GM18511 (cell line): ENCODE results near the gene SRRM2.

Experiments
- ATAC-seq: cut with Tn5 transposase; IDR thresholded peaks from one replicate; pipeline ENCODE4 v1.9.1; 2021; ENCODE audit warnings: mild to moderate bottlenecking, moderate library complexity; ENCODE audit not compliant: unreplicated experiment

Gene SRRM2

DNA sequence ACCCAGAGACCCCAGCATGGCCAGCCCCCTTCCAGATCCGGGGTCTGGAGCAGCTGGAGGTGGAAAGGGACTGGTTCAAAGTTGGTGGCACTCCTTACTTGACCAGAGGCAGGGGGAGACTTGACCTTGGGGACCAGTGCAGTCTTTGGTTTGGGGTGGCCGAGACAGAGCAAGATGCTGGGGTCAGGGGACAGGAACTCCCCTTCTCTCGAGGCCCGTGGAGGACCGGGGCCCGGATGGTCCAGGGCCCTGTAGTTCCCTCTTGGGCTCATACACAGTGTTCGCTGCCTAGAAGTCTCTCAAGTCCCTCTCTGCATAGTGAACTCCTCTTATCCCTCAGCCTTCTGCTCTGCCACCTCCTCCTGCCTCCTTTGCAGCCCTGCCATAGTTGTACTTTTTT, 35.5 kb downstream of the SRRM2 start:
- ATAC-seq = no peak

- no peak for ATAC-seq
Measured at GRCh38 chr16:2790631-2791030, 38.2 kb downstream of the SRRM2 start.

DNA sequence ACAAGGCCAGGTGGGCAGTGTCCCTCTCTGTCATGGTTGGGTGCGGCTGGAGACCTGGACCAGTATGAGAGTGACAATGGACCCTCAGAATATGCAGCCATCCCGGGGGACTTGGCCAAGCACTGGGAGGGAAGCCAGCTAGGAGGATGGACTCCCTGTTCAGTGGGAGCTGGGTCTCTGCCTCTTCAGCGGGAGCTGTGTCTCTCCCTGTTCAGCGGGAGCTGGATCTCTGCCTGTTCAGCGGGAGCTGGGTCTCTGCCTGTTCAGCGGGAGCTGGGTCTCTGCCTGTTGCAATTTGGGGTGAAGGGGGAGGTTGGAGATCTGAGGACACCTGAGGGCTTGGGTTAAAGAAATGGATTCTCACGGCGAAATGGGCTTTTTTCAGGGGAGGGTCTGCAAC, 38.7 kb downstream of the SRRM2 start:
- ATAC-seq = no peak

GRCh38 chr16:2792940-2793339, 40.5 kb downstream of the SRRM2 start:
- no peak for ATAC-seq

- no peak for ATAC-seq
Measured at GRCh38 chr16:2795395-2796143, 43.1 kb downstream of the SRRM2 start.

DNA sequence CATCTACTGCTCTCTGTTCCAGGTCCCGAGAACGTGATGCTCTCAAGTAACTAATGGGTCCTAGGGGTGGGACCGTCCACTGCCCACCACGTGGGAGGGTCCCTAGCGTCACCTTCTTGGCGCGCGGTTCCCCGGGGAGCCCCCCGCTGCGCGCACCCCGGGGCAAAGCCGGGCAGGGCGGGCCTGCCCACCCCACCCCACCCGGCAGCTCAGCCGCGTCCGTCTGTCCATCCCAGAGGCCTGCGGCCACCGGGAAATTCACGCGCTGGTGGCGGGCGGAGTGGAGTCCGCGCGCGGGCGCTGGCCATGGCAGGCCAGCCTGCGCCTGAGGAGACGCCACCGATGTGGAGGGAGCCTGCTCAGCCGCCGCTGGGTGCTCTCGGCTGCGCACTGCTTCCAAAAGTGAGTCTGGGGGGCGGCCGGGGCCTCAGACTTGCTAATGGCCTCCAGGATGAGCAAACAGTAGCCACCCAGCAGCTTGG, 46.3 kb downstream of the SRRM2 start:
- no peak for ATAC-seq

DNA sequence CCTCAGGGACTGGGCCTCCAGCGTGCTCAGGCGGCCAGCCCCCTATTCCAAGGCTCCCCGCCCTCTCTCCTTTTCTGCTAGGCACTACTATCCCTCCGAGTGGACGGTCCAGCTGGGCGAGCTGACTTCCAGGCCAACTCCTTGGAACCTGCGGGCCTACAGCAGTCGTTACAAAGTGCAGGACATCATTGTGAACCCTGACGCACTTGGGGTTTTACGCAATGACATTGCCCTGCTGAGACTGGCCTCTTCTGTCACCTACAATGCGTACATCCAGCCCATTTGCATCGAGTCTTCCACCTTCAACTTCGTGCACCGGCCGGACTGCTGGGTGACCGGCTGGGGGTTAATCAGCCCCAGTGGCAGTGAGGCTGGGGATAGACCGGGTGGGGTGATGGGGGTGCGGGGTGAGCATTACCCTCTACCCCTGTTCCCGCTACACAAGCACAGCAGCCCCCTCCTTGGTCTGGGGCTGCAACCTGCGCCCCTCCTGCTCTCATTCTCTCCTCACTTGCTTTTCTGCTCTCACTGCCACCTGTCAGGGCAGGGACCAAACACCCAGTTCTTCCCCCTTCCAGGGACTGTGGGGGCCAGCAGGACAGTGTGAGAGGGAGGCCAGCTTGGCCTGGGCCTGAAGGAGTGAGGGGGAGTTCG, 46.9 kb downstream of the SRRM2 start:
- ATAC-seq = no peak

GRCh38 chr16:2799859-2800226, 47.4 kb downstream of the SRRM2 start:
- ATAC-seq = no peak

DNA sequence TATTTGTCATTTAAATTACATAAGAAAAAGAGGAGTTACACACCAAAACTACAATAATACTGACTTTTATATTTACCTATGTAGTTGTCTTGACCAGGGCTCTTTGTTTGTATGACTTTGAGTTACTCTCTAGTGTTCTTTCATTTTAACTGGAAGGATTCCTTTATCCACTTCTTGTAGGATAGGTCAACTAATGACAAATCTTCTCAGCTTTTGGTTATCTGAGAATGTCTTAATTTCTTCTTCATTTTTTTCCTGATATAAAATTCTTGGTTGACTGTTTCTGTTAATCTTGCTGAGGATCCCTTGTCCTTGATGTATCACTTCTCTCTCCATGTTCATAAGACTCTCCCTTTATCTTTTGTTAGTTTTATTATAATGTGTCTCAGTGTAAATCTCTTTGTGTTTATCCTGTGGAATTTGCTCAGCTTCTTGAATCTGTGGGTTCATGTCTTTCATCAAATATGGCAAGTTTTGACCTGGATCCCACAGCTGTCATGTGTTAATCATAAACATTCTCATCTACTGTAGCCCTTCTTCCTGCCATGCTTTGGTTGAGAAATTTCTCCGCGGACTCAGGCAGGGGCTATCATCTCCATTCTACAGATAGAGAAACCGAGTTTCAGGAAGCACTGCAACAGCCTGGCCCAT, 51.2 kb downstream of the SRRM2 start:
- no peak for ATAC-seq

- no peak for ATAC-seq
Measured at GRCh38 chr16:2804728-2805127, 52.3 kb downstream of the SRRM2 start.

DNA sequence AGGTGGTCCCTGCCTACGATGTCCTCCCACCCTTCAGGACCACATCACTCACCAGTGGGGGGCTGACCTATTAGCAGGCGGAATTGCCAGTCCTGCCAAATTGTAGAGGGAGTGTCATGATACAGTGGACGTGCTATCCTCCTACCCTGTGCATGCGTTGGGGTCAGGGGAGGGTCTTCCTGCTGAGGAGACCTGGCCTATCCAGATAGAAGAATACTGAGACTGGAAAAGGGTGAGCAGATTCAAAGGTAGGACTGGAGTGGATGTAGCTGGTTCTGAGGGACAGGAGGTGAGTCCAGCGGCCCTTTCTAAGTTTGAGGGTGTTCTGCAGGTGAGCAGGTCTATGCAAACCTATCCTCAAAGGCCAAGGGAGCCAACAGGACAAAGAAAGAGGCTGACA, 53.8 kb downstream of the SRRM2 start:
- no peak for ATAC-seq

DNA sequence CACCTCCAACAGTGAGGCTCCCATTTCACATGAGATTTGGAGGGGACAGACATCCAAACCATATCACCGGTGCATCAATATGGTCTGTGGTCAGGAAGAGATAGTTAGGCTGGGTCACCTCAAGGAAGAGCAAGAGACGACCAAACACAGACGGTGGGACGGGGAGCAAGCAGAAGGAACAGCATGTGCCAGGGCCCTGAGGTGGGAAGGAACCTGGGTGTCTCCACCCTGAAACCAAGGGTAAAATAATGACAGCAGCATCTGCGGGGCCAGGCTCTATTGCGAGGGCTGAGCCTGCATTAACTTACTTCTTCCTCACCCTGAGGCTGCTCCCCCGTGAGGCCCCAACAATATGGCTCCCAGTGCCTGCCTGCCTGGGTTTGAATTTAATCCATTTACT, 55.7 kb downstream of the SRRM2 start:
- no peak for ATAC-seq

DNA sequence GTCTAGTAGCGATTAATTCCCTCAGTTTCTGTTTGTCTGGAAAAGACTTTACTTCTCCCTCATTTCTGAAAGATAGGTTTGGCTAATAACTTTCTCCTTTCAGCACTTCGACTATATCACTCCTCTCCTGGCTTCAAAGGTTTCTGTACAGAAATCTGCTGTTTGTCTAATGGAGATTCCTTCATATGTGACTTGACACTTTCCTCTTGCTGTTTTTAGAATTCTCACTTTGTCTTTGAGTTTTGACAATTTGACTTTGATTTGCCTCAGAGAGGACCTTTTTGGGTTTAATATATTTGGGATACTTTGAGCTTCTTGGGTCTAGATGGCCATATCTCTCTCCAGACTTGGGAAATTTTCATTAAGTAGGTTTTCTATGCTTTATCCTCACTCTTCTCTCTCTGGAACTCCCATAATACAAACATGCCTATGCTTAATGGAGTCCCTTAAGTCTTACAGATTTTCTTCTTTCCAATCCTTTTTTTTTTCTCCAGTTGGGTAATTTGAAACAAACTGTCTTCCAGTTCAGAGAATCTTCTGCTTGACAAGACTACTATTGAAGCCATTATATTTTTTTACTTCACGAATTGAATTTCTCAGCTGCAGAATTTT, 56.8 kb downstream of the SRRM2 start:
- ATAC-seq = no peak

- no peak for ATAC-seq
Measured at GRCh38 chr16:2810651-2811050, 58.2 kb downstream of the SRRM2 start.

DNA sequence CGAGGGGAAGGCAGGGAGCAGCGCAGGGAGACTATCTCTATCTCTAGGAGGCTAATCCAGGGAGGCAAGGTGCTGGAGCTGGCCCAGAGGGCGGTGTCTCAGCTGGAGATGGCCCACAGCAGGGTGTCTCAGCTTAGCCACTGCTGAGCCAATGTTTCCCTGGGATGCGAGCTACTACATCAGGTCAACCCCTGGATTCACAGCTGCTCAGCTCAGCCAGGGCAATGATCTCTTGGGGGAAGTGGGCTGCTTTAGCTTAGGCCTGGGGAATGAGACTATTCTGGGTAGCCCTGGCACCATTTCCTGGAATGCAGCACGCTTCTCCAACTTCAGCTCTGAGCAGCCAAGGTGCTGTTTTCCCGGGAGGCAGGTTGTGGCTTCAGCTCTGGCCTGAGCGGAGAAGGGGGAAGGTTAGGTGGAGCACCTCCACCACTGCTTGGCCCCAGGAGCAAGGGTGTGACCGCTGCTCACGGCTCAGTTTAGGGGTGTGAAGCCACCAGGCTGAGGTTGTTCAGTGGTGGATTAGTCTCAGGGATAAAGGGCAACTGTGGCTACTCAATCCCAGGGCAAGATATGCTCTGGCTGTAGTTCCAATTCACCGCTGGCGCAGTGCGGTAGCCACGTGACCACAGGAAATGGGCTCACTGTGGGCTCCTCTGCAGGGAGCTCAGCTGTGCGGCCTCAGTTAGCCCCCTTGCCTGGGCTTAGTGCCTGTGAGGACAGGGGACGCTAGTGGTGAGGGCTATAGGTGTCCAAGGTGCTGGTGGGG, 59.4 kb downstream of the SRRM2 start:
- ATAC-seq = no peak

GRCh38 chr16:2813771-2814221, 61.4 kb downstream of the SRRM2 start:
- no peak for ATAC-seq

DNA sequence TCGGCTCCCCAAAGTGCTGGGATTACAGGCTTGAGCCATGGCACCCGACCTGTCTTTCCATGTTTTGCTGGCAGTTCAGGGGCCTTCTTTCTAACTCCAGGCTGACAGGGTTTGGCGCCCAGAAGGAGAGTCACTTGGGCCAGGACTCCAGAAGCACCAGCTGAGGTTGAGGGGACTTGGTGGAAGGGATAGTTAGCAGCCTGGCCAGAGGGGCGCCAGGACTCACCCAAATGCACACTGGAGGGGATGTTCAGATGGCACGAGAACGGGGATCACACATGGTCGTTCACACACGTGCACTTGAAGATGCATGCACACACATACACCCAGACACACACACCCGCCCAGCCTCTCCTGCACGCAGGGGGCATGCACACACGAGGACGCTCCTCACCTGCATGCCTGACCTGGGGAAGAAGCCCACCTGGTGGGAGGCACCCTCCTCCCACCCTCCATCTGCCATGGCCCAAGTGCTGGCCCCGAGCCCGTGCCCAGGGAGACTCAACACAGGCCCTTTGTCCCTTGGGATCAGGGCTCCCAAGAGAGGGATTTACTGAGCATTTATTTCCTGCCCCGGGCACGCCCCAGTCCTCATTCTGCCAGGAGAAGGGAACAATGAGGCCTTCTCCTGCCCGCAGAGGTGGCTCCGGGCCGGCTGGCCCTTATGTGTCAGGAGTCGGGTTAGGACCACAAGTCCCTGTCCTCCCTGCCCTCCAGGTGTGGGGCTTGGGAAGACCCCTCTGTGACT, 62.3 kb downstream of the SRRM2 start:
- ATAC-seq = no peak

DNA sequence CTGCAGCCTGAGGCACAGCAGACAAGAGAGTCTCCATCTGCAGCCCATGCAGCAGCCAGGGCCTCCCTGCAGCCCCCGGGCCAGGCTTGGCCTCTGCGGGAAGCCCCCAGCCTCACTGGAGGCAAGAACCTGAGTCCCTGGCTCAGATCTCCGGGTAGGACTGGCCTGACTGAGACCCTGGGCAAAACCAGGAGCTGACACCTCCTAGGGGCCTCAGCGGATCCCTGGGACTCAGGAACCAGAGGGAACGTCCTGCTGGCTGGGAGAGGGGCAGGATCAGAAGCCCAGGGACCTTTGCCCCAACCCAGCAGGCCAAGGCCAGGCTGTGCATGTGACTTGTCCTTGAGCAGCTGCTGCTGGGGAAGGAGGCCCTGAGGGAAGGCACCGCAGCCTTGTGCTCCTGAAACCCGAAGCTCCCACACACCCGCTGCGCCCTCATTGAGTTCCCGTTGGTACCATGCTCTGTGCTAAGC, 62.9 kb downstream of the SRRM2 start:
- ATAC-seq = no peak

DNA sequence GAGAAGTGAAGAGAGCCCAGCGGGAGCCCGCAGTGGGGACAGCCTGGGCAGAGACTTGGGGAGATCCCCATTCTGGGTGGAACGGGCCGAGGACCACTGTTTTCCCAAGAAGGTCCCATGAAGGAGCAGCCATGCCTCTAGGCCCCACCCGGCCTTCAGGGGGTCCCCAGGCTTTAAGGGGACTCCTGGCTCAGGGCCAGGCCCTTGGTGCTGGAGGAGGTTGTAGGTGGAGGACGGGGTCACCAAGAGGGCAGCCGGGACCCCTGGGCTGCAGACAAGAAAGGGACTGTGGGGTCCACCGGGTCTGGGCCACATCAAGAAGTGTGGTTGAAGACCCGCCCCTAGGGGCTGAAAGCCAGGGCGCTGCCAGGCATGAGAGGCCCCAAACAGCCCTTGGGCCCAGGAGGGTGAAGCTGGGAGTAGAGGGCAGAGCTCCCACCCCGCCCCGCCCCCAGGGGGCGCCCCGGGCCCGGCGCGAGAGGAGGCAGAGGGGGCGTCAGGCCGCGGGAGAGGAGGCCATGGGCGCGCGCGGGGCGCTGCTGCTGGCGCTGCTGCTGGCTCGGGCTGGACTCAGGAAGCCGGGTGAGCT, 64.4 kb downstream of the SRRM2 start, which contains the start of gene PRSS21:
PRSS21 (plus strand) TSS at position 487 of the 589 bp plus-strand sequence; CDS start at position 519, 32 bp downstream.
- no peak for ATAC-seq
